ENCODE data around the gene PPP1R8.
"Not testable (repeated sequence)": the region's sequence is repeated elsewhere in the genome, so short reads cannot be mapped to it uniquely, and the experiment has no call there.

DNA sequence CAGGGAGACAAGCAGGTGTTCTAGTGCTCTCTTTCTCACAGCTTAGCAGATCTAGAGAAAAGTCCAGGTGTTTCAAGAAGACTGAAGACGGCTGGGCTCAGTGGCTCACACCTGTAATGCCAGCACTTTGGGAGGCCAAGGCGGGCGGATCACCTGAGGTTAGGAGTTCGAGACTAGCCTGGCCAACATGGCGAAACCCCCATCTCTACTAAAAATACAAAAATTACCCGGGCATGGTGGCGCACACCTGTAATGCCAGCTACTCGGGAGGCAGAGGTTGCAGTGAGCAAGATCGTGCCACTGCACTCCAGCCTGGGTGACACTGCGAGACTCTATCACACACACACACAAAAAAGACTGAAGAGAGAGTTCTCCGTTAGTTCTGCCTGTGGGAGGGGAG, 27.0 kb downstream of the PPP1R8 start:
- TF ChIP-seq CTCF (conservative IDR thresholded peaks at IDR 0.05); ZFX (IDR thresholded peaks at IDR 0.05): not testable (repeated sequence)
